ENCODE measurements around the gene CCM2. TPM values are rescaled to one million over a fixed set of nuclear protein-coding genes. Genes with fewer than 3 reads are reported as not detected.

Gene CCM2
- total RNA-seq, 2 experiments from 2014 or later: 58.9 to 89.1 TPM

GRCh38 chr7:45061806-45062425, 61.9 kb downstream of the CCM2 start:
- Histone ChIP-seq H3K9me3 (ENCODE audit: low read length) (no peaks in the 10 kb centered on the region), H4K20me1 (ENCODE audit: insufficient read depth, low read length) (peaks cover 19% of the 10 kb centered on the region; the same call in 1 of the 2 replicates), H3K4me1 (ENCODE audit: insufficient read depth, low read length, poor library complexity, severe bottlenecking) (no peaks in the 10 kb centered on the region), H3K79me2 (ENCODE audit: insufficient read depth, low read depth, low read length) (peaks cover 57% of the 10 kb centered on the region), H3K9me2 (ENCODE audit: insufficient read depth, low read length) (no peaks in the 10 kb centered on the region), H3K4me3 (ENCODE audit: low read depth, low read length, poor library complexity, severe bottlenecking) (no peak overlapping the region), H2AFZ (ENCODE audit: low read length) (no peak overlapping the region), H3K27ac (ENCODE audit: low read depth, low read length, poor library complexity, severe bottlenecking) (no peak overlapping the region), H3K36me3 (ENCODE audit: insufficient read depth, low read length) (peaks cover 80% of the 10 kb centered on the region), H3K4me2 (ENCODE audit: low read length) (no peak overlapping the region)
- CTCF ChIA-PET (ENCODE audit: unreplicated experiment): no interaction called here
- POLR2A ChIA-PET: no interaction called here
- TF ChIP-seq EZH2phosphoT487 (IDR thresholded peaks at IDR 0.05; ENCODE audit: borderline replicate concordance, low read depth, low read length) (no peak), CTCF (conservative IDR thresholded peaks at IDR 0.05; ENCODE audit: low read length) (no peak)
- no TSS peak for BruUV-seq (replicated peaks)
- intact Hi-C loops (cut with micrococcal nuclease; ENCODE audit: unreplicated experiment): no loop called here
- no peak for DNase-seq (ENCODE audit: low spot score)

GRCh38 chr7:45064047-45064725, 64.2 kb downstream of the CCM2 start:
- POLR2A ChIA-PET: interaction anchor here (1.0 kb wide), 1 partner anchor 23 kb away, joined by 4 read pairs; no protein-coding TSS in a partner anchor
- peaks cover 38% of the 10 kb centered on the region for H3K79me2 ChIP-seq (ENCODE audit: insufficient read depth, low read depth, low read length)

More at GRCh38 chr7:45064047-45064725, 64.2 kb downstream of the CCM2 start:
- TF ChIP-seq EZH2phosphoT487 (IDR thresholded peaks at IDR 0.05; ENCODE audit: borderline replicate concordance, low read depth, low read length) (no peak), CTCF (conservative IDR thresholded peaks at IDR 0.05; ENCODE audit: low read length) (no peak)
- Histone ChIP-seq H4K20me1 (ENCODE audit: insufficient read depth, low read length) (peaks cover 19% of the 10 kb centered on the region; the same call in 1 of the 2 replicates), H3K27ac (ENCODE audit: low read depth, low read length, poor library complexity, severe bottlenecking) (no peak overlapping the region), H3K36me3 (ENCODE audit: insufficient read depth, low read length) (peaks cover 90% of the 10 kb centered on the region), H2AFZ (ENCODE audit: low read length) (no peak overlapping the region), H3K9me2 (ENCODE audit: insufficient read depth, low read length) (no peaks in the 10 kb centered on the region), H3K4me3 (ENCODE audit: low read depth, low read length, poor library complexity, severe bottlenecking) (no peak overlapping the region), H3K9me3 (ENCODE audit: low read length) (no peaks in the 10 kb centered on the region), H3K4me1 (ENCODE audit: insufficient read depth, low read length, poor library complexity, severe bottlenecking) (no peaks in the 10 kb centered on the region), H3K4me2 (ENCODE audit: low read length) (no peak overlapping the region)
- intact Hi-C loops (cut with micrococcal nuclease; ENCODE audit: unreplicated experiment): no loop called here
- no TSS peak for BruUV-seq (replicated peaks)
- CTCF ChIA-PET (ENCODE audit: unreplicated experiment): interaction anchor here (0.5 kb wide), 1 partner anchor 90 kb away, joined by 3 read pairs; no protein-coding TSS in a partner anchor
- DNase-seq (ENCODE audit: low spot score): no peak
